K562 (cell line): ENCODE measurements around the gene TRA2B. TPM values are rescaled to one million over a fixed set of nuclear protein-coding genes. Genes with fewer than 3 reads are reported as not detected.
A peak's percentile ranks its signal among the peaks of the same experiment; 100 is the strongest.

Source experiments
- ATAC-seq: fragments of 200-7000 bp; cut with Tn5 transposase; 3 replicates; pipeline ENCODE4 v1.9.1; 2020; ENCODE audit warnings: moderate library complexity
- BruUV-seq: library from RNA; stranded (reverse); fragments of 400-500 nt; replicated peaks from 2 replicates; lab custom pipeline; 2021; lab: Mats Ljungman, UMichigan
- CTCF ChIA-PET: fragments of 300-600 bp; formaldehyde crosslinking; extraction: SDS; loops from one replicate; lab custom pipeline; 2021; ENCODE audit warnings: low intra/inter-chr PET ratio; lab: Yijun Ruan, JAX
- POLR2A ChIA-PET: fragments of 300-600, 350-650 bp; sonication (Branson Sonifier 250); formaldehyde crosslinking; extraction: SDS; loops from one replicate; lab custom pipeline; 2021; ENCODE audit warnings: antibody characterized with exemption, inconsistent platforms; lab: Yijun Ruan, JAX
- DNase-seq, 4 experiments: peaks; one replicate each; pipeline versions ENCODE4 v3.0.0 to v3.0.0-alpha.2; 2011 to 2018; ENCODE audit warnings: low spot score in 3 of 4, mixed read lengths in 3 of 4; ENCODE audit errors: extremely low read depth in 1 of 4
- FAIRE-seq: peaks from 2 replicates; lab custom pipeline; 2011; peaks lifted over from hg19 to GRCh38; lab: Jason Lieb, UNC
- H2AFZ ChIP-seq: 2 replicates; pipeline ENCODE4 v1.6.0; 2011; ENCODE audit warnings: low read depth, low read length, control low read depth, inconsistent platforms
- H3K27ac ChIP-seq: fragments of 200-600 bp; 3 replicates; pipeline ENCODE4 v1.8.0; 2011; ENCODE audit warnings: low read depth, mild to moderate bottlenecking, control low read depth, inconsistent platforms, low read length, moderate library complexity, mixed read lengths; ENCODE audit errors: extremely low read depth
- H3K27me3 ChIP-seq, 2 experiments: fragments of 300-600 bp in 1 of 2; 2 replicates in 1 of 2; 3 replicates in 1 of 2; pipeline versions ENCODE4 v1.6.0 to v1.8.0; 2011; ENCODE audit warnings: inconsistent platforms in 2 of 2, low read length in 2 of 2, mild to moderate bottlenecking in 1 of 2, mixed read lengths in 1 of 2, moderate library complexity in 1 of 2; ENCODE audit not compliant: control insufficient read depth in 2 of 2, insufficient read depth in 2 of 2
- H3K36me3 ChIP-seq: fragments of 300-600 bp; 3 replicates; pipeline ENCODE4 v1.8.0; 2011; ENCODE audit warnings: mild to moderate bottlenecking, low read length, inconsistent platforms; ENCODE audit not compliant: control insufficient read depth, insufficient read depth
- H3K4me1 ChIP-seq, 2 experiments: fragments of 200-600 bp in 1 of 2; replicated peaks in 1 of 2; 2 replicates in 1 of 2; 3 replicates in 1 of 2; pipeline versions ENCODE4 v1.5.1 to v1.8.0; 2011; ENCODE audit warnings: inconsistent platforms in 2 of 2, low read length in 2 of 2, mild to moderate bottlenecking in 1 of 2, mixed read lengths in 1 of 2, moderate library complexity in 1 of 2; ENCODE audit not compliant: control insufficient read depth in 2 of 2, insufficient read depth in 2 of 2
- H3K4me2 ChIP-seq: 2 replicates; pipeline ENCODE4 v1.6.1; 2011; ENCODE audit warnings: low read length, control low read depth, inconsistent platforms, mixed read lengths; ENCODE audit not compliant: insufficient read depth
- H3K4me3 ChIP-seq: fragments of 200-600 bp; sonication (generic), shearing (Covaris generic); 2 replicates; pipeline ENCODE4 v1.5.1; 2016; ENCODE audit warnings: control low read depth, inconsistent platforms
- H3K79me2 ChIP-seq: fragments of 200-600 bp; 3 replicates; pipeline ENCODE4 v1.8.0; 2011; ENCODE audit warnings: low read length, inconsistent platforms; ENCODE audit not compliant: control insufficient read depth, insufficient read depth
- H3K9ac ChIP-seq, 2 experiments: 2 replicates each; pipeline versions ENCODE4 v1.6.0 to v1.6.1; 2011; ENCODE audit warnings: low read depth in 2 of 2, low read length in 2 of 2, control low read depth in 1 of 2, inconsistent platforms in 1 of 2, mild to moderate bottlenecking in 1 of 2, mixed read lengths in 1 of 2; ENCODE audit not compliant: insufficient read depth in 1 of 2
- H3K9me1 ChIP-seq: one replicate; pipeline ENCODE4 v1.6.0; 2011; ENCODE audit warnings: inconsistent platforms, mild to moderate bottlenecking, low read length, moderate library complexity; ENCODE audit not compliant: control insufficient read depth, insufficient read depth
- H3K9me3 ChIP-seq: replicated peaks from 2 replicates; pipeline ENCODE4 v1.5.1; 2011; ENCODE audit warnings: low read depth, low read length, inconsistent platforms; ENCODE audit not compliant: control insufficient read depth, insufficient read depth
- H4K20me1 ChIP-seq: replicated peaks from 2 replicates; pipeline ENCODE4 v1.6.1; 2011; ENCODE audit warnings: low read length, inconsistent platforms, mixed read lengths; ENCODE audit not compliant: control insufficient read depth, insufficient read depth
- ARID1B ChIP-seq: fragments of 450-650 bp; IDR thresholded peaks from 2 replicates; pipeline ENCODE4 v1.6.1; 2016; ENCODE audit warnings: antibody characterized with exemption, mild to moderate bottlenecking, inconsistent platforms
- BCLAF1 ChIP-seq, 2 experiments: fragments of 450-650 bp in 1 of 2; IDR thresholded peaks; 2 replicates each; pipeline ENCODE4 v1.6.1; 2011 to 2017; ENCODE audit warnings: low read depth in 2 of 2, antibody characterized with exemption in 1 of 2, borderline replicate concordance in 1 of 2, low read length in 1 of 2, mild to moderate bottlenecking in 1 of 2, mixed read lengths in 1 of 2; ENCODE audit not compliant: control insufficient read depth in 1 of 2
- C11orf30 ChIP-seq: fragments of 450-650 bp; IDR thresholded peaks from 2 replicates; pipeline ENCODE4 v1.6.1; 2016; ENCODE audit warnings: low read depth, mild to moderate bottlenecking
- HMBOX1 ChIP-seq: sonication (generic); IDR thresholded peaks from 2 replicates; pipeline ENCODE4 v1.6.1; 2016
- KAT7 ChIP-seq: sonication (generic); formaldehyde crosslinking; IDR thresholded peaks from 2 replicates; pipeline ENCODE4 v1.8.0; 2022; ENCODE audit warnings: missing genetic modification reagents, mild to moderate bottlenecking, borderline replicate concordance
- MAFF ChIP-seq: IDR thresholded peaks from 2 replicates; pipeline ENCODE4 v1.6.1; 2012; ENCODE audit warnings: low read length, improper control_type of control experiment
- MCM3 ChIP-seq: fragments of 450-650 bp; IDR thresholded peaks from 2 replicates; pipeline ENCODE4 v1.6.1; 2016
- PML ChIP-seq: IDR thresholded peaks from 2 replicates; pipeline ENCODE4 v1.6.1; 2012; ENCODE audit warnings: low read length, inconsistent platforms
- POLR2AphosphoS5 ChIP-seq: IDR thresholded peaks from 2 replicates; pipeline ENCODE4 v1.6.1; 2011; ENCODE audit warnings: mild to moderate bottlenecking, low read depth, low read length, moderate library complexity; ENCODE audit not compliant: control insufficient read depth, insufficient read depth
- RBFOX2 ChIP-seq: fragments of 200-400 bp; formaldehyde crosslinking; IDR thresholded peaks from 2 replicates; pipeline ENCODE4 v1.6.1; 2017; ENCODE audit warnings: low read depth, mild to moderate bottlenecking, low read length, moderate library complexity
- RBM14 ChIP-seq: fragments of 200-400 bp; formaldehyde crosslinking; IDR thresholded peaks from 2 replicates; pipeline ENCODE4 v1.6.1; 2018; ENCODE audit warnings: low read depth, mild to moderate bottlenecking, low read length, moderate library complexity, borderline replicate concordance; ENCODE audit not compliant: insufficient read depth
- ZNF316 ChIP-seq: fragments of 450-650 bp; IDR thresholded peaks from 2 replicates; pipeline ENCODE4 v1.6.1; 2016
- ZNF780A ChIP-seq: fragments of 250-450 bp; sonication (Bioruptor Pico); IDR thresholded peaks from 2 replicates; pipeline ENCODE4 v1.5.0; 2021; ENCODE audit warnings: mild to moderate bottlenecking
- ZSCAN29 ChIP-seq: fragments of 450-650 bp; IDR thresholded peaks from 2 replicates; pipeline ENCODE4 v1.6.1; 2017
- WGBS: fragments of 100-300 bp; shearing (Covaris generic); methylation state at CpG from one replicate; pipeline ENCODE4 v1.1.6; 2016; ENCODE audit warnings: low coverage, mixed read lengths; ENCODE audit not compliant: insufficient coverage; ENCODE audit errors: missing lambda C conversion rate; 5-methylcytosine and 5-hydroxymethylcytosine counted together
- in situ Hi-C: fragments of 300-500 bp; cut with MboI; formaldehyde crosslinking; loops from 4 replicates; pipeline ENCODE4 v1.15.0; 2018; ENCODE audit warnings: inconsistent platforms, mixed read lengths
- intact Hi-C: fragments of 100-400 bp; cut with micrococcal nuclease; formaldehyde crosslinking; loops from 2 replicates; pipeline ENCODE4 v1.14.2; 2022
- polyA plus RNA-seq, 8 experiments: library from polyadenylated mRNA; depleted of rRNA in 4 of 8; stranded (reverse) in 5 of 8; unstranded in 3 of 8; fragments of >200 nt; fragmentation: Nextera tagmentation in 2 of 8; fragmentation: Illumina TruSeq in 1 of 8; extraction: Ambion mirVana in 2 of 8; extraction: Trizol in 1 of 8; gene quantifications; 2 replicates each; pipeline versions ENCODE4 v1.2.1 to v1.2.3, GENCODE V29; 2011 to 2014; ENCODE audit warnings: inconsistent platforms in 1 of 8, missing spikeins in 1 of 8
- total RNA-seq, 7 experiments: library from RNA; depleted of rRNA in 6 of 7; stranded (reverse); fragments of >200 nt in 6 of 7; fragmentation: Illumina TruSeq in 2 of 7; extraction: Trizol in 2 of 7; gene quantifications; 2 replicates each; pipeline versions ENCODE4 v1.2.1 to v1.2.3, GENCODE V29; 2011 to 2021; ENCODE audit warnings: low replicate concordance in 1 of 7

The TRA2B gene
- total and polyA plus RNA-seq, 9 of the 15 experiments (the other 6 are each of a cell fraction or from before 2014, with no cell fraction given): 105 to 411 (median 278) TPM

GRCh38 chr3:185934767-185935464, 2.9 kb downstream of the TRA2B start (continued):
- TF ChIP-seq ZSCAN29 (peak; percentile 66; the same call in 1 of the 2 replicates), BCLAF1 (IDR thresholded peaks at IDR 0.05; ENCODE audit: borderline replicate concordance in 1 of 2, control insufficient read depth in 1 of 2, low read depth in 2 of 2, low read length in 1 of 2) (0 out of 4 replicates have a peak, but pooled peaks of 1 of the 2 experiments have one; percentile 19), MCM3 (no peak)

- H3K79me2 ChIP-seq: peaks cover 87% of the 10 kb centered on the region
- H4K20me1 ChIP-seq: peaks cover 84% of the 10 kb centered on the region
- POLR2A ChIA-PET: interaction anchor here (0.7 to 5.2 kb wide), 5 partner anchors 9 to 274 kb away, joined by 3 to 64 read pairs (median 5); no protein-coding TSS in a partner anchor
- FAIRE-seq (no peak), ATAC-seq (no peak), DNase-seq (no peak)
- H3K9me3 ChIP-seq: no peaks in the 10 kb centered on the region; the same call in 1 of the 2 replicates
- no peak overlapping the region for H2AFZ ChIP-seq
- CTCF ChIA-PET: interaction anchor here (0.9 kb wide), 1 partner anchor 274 kb away, joined by 3 read pairs; no protein-coding TSS in a partner anchor
- TF ChIP-seq ARID1B (no peak), PML (no peak), C11orf30 (peak; percentile 30; the same call in 1 of the 2 replicates), RBFOX2 (peak; percentile 9), KAT7 (CRISPR knock-in tag) (no peak), RBM14 (no peak), ZNF316 (peak; percentile 28; the same call in 1 of the 2 replicates), HMBOX1 (no peak), ZNF780A (CRISPR knock-in tag) (no peak), MAFF (peak; percentile 21; the same call in 1 of the 2 replicates), POLR2AphosphoS5 (0 out of 2 replicates have a peak, but pooled peaks have one; percentile 18)
- H3K4me3 ChIP-seq: peak overlapping the region; percentile 99
- H3K27me3 ChIP-seq: no peaks in the 10 kb centered on the region
- 0% methylated on average over 6 of the region's 6 CpGs for WGBS
- H3K27ac ChIP-seq: no peak overlapping the region; the same call in 2 of the 3 replicates
- intact Hi-C loops (loop anchor here (2.0 kb wide), 1 partner anchor 111 kb away; no protein-coding TSS in a partner anchor), in situ Hi-C loops (no loop called here)
- peaks cover 3 to 44% of the 10 kb centered on the region in 2 experiments; a peak in 4 of 5 replicates for H3K4me1 ChIP-seq
- no TSS peak for BruUV-seq
- peak overlapping the region in 1 of 2 experiments; percentile 100; a peak in 2 of 4 replicates for H3K9ac ChIP-seq
- H3K36me3 ChIP-seq: peaks cover 78% of the 10 kb centered on the region
- peaks cover 3% of the 10 kb centered on the region for H3K9me1 ChIP-seq
- peak overlapping the region; percentile 100 for H3K4me2 ChIP-seq
Observed at GRCh38 chr3:185934174-185934557, 3.6 kb downstream of the TRA2B start.
